C4-2B (cell line): ENCODE measurements around the gene GTF2H4.

ENCODE experiments used
- ZFX ChIP-seq: fragments of 450-650 bp; IDR thresholded peaks from 2 replicates; pipeline ENCODE4 v1.6.1; 2017
- TF ChIP-seq, protein P1 (sequence below): fragments of 450-650 bp; conservative IDR thresholded peaks from 2 replicates; pipeline ENCODE4 v1.5.1; 2017; ENCODE audit warnings: mild to moderate bottlenecking

DNA sequence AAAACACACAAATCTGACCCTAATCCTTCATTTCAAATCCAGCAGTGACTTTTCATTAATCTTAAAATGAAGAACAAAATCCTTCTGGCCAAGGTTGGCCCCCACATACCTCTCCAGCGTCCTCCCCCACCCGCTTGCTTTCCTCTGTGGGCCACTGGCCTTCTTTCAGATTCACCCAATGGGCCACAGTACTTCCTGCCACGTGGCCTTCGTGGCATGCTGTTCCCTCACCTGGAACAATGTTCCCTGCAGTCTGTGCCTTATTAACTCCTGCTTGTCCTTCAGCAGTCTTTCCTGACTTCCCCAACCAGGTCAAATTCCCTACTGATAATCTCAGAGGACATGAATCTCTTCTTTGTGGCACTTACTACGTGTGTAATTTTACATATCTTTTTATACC is 5.3 kb upstream of the GTF2H4 start:
- TF ChIP-seq, protein P1, sequence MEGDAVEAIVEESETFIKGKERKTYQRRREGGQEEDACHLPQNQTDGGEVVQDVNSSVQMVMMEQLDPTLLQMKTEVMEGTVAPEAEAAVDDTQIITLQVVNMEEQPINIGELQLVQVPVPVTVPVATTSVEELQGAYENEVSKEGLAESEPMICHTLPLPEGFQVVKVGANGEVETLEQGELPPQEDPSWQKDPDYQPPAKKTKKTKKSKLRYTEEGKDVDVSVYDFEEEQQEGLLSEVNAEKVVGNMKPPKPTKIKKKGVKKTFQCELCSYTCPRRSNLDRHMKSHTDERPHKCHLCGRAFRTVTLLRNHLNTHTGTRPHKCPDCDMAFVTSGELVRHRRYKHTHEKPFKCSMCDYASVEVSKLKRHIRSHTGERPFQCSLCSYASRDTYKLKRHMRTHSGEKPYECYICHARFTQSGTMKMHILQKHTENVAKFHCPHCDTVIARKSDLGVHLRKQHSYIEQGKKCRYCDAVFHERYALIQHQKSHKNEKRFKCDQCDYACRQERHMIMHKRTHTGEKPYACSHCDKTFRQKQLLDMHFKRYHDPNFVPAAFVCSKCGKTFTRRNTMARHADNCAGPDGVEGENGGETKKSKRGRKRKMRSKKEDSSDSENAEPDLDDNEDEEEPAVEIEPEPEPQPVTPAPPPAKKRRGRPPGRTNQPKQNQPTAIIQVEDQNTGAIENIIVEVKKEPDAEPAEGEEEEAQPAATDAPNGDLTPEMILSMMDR: no peak
- no peak for TF ChIP-seq ZFX
